K562 (cell line): ENCODE measurements around the gene KIF26A. TPM values are rescaled to one million over a fixed set of nuclear protein-coding genes. Genes with fewer than 3 reads are reported as not detected.

Source experiments
- ATAC-seq: fragments of 200-7000 bp; cut with Tn5 transposase; 3 replicates; pipeline ENCODE4 v1.9.1; 2020; ENCODE audit warnings: moderate library complexity
- BruUV-seq: library from RNA; stranded (reverse); fragments of 400-500 nt; replicated peaks from 2 replicates; lab custom pipeline; 2021; lab: Mats Ljungman, UMichigan
- CTCF ChIA-PET: fragments of 300-600 bp; formaldehyde crosslinking; extraction: SDS; loops from one replicate; lab custom pipeline; 2021; ENCODE audit warnings: low intra/inter-chr PET ratio; lab: Yijun Ruan, JAX
- POLR2A ChIA-PET: fragments of 300-600, 350-650 bp; sonication (Branson Sonifier 250); formaldehyde crosslinking; extraction: SDS; loops from one replicate; lab custom pipeline; 2021; ENCODE audit warnings: antibody characterized with exemption, inconsistent platforms; lab: Yijun Ruan, JAX
- DNase-seq, 4 experiments: peaks; one replicate each; pipeline versions ENCODE4 v3.0.0 to v3.0.0-alpha.2; 2011 to 2018; ENCODE audit warnings: low spot score in 3 of 4, mixed read lengths in 3 of 4; ENCODE audit errors: extremely low read depth in 1 of 4
- FAIRE-seq: peaks from 2 replicates; lab custom pipeline; 2011; peaks lifted over from hg19 to GRCh38; lab: Jason Lieb, UNC
- H2AFZ ChIP-seq: 2 replicates; pipeline ENCODE4 v1.6.0; 2011; ENCODE audit warnings: low read depth, low read length, control low read depth, inconsistent platforms
- H3K27ac ChIP-seq: fragments of 200-600 bp; 3 replicates; pipeline ENCODE4 v1.8.0; 2011; ENCODE audit warnings: low read depth, mild to moderate bottlenecking, control low read depth, inconsistent platforms, low read length, moderate library complexity, mixed read lengths; ENCODE audit errors: extremely low read depth
- H3K27me3 ChIP-seq, 2 experiments: fragments of 300-600 bp in 1 of 2; 2 replicates in 1 of 2; 3 replicates in 1 of 2; pipeline versions ENCODE4 v1.6.0 to v1.8.0; 2011; ENCODE audit warnings: inconsistent platforms in 2 of 2, low read length in 2 of 2, mild to moderate bottlenecking in 1 of 2, mixed read lengths in 1 of 2, moderate library complexity in 1 of 2; ENCODE audit not compliant: control insufficient read depth in 2 of 2, insufficient read depth in 2 of 2
- H3K36me3 ChIP-seq: fragments of 300-600 bp; 3 replicates; pipeline ENCODE4 v1.8.0; 2011; ENCODE audit warnings: mild to moderate bottlenecking, low read length, inconsistent platforms; ENCODE audit not compliant: control insufficient read depth, insufficient read depth
- H3K4me1 ChIP-seq, 2 experiments: fragments of 200-600 bp in 1 of 2; replicated peaks in 1 of 2; 2 replicates in 1 of 2; 3 replicates in 1 of 2; pipeline versions ENCODE4 v1.5.1 to v1.8.0; 2011; ENCODE audit warnings: inconsistent platforms in 2 of 2, low read length in 2 of 2, mild to moderate bottlenecking in 1 of 2, mixed read lengths in 1 of 2, moderate library complexity in 1 of 2; ENCODE audit not compliant: control insufficient read depth in 2 of 2, insufficient read depth in 2 of 2
- H3K4me2 ChIP-seq: 2 replicates; pipeline ENCODE4 v1.6.1; 2011; ENCODE audit warnings: low read length, control low read depth, inconsistent platforms, mixed read lengths; ENCODE audit not compliant: insufficient read depth
- H3K4me3 ChIP-seq: fragments of 200-600 bp; sonication (generic), shearing (Covaris generic); 2 replicates; pipeline ENCODE4 v1.5.1; 2016; ENCODE audit warnings: control low read depth, inconsistent platforms
- H3K79me2 ChIP-seq: fragments of 200-600 bp; 3 replicates; pipeline ENCODE4 v1.8.0; 2011; ENCODE audit warnings: low read length, inconsistent platforms; ENCODE audit not compliant: control insufficient read depth, insufficient read depth
- H3K9ac ChIP-seq, 2 experiments: 2 replicates each; pipeline versions ENCODE4 v1.6.0 to v1.6.1; 2011; ENCODE audit warnings: low read depth in 2 of 2, low read length in 2 of 2, control low read depth in 1 of 2, inconsistent platforms in 1 of 2, mild to moderate bottlenecking in 1 of 2, mixed read lengths in 1 of 2; ENCODE audit not compliant: insufficient read depth in 1 of 2
- H3K9me1 ChIP-seq: one replicate; pipeline ENCODE4 v1.6.0; 2011; ENCODE audit warnings: inconsistent platforms, mild to moderate bottlenecking, low read length, moderate library complexity; ENCODE audit not compliant: control insufficient read depth, insufficient read depth
- H3K9me3 ChIP-seq: replicated peaks from 2 replicates; pipeline ENCODE4 v1.5.1; 2011; ENCODE audit warnings: low read depth, low read length, inconsistent platforms; ENCODE audit not compliant: control insufficient read depth, insufficient read depth
- H4K20me1 ChIP-seq: replicated peaks from 2 replicates; pipeline ENCODE4 v1.6.1; 2011; ENCODE audit warnings: low read length, inconsistent platforms, mixed read lengths; ENCODE audit not compliant: control insufficient read depth, insufficient read depth
- CBFB ChIP-seq: sonication (generic); formaldehyde crosslinking; IDR thresholded peaks from 2 replicates; pipeline ENCODE4 v1.4.0; 2020; ENCODE audit warnings: mild to moderate bottlenecking, missing genetic modification reagents
- CTCFL ChIP-seq: IDR thresholded peaks from 2 replicates; pipeline ENCODE4 v1.6.1; 2011; ENCODE audit warnings: borderline replicate concordance, low read depth, mild to moderate bottlenecking, moderate library complexity, low read length; ENCODE audit not compliant: insufficient read depth, poor library complexity, severe bottlenecking
- WGBS: fragments of 100-300 bp; shearing (Covaris generic); methylation state at CpG from one replicate; pipeline ENCODE4 v1.1.6; 2016; ENCODE audit warnings: low coverage, mixed read lengths; ENCODE audit not compliant: insufficient coverage; ENCODE audit errors: missing lambda C conversion rate; 5-methylcytosine and 5-hydroxymethylcytosine counted together
- in situ Hi-C: fragments of 300-500 bp; cut with MboI; formaldehyde crosslinking; loops from 4 replicates; pipeline ENCODE4 v1.15.0; 2018; ENCODE audit warnings: inconsistent platforms, mixed read lengths
- intact Hi-C: fragments of 100-400 bp; cut with micrococcal nuclease; formaldehyde crosslinking; loops from 2 replicates; pipeline ENCODE4 v1.14.2; 2022
- polyA plus RNA-seq, 8 experiments: library from polyadenylated mRNA; depleted of rRNA in 4 of 8; stranded (reverse) in 5 of 8; unstranded in 3 of 8; fragments of >200 nt; fragmentation: Nextera tagmentation in 2 of 8; fragmentation: Illumina TruSeq in 1 of 8; extraction: Ambion mirVana in 2 of 8; extraction: Trizol in 1 of 8; gene quantifications; 2 replicates each; pipeline versions ENCODE4 v1.2.1 to v1.2.3, GENCODE V29; 2011 to 2014; ENCODE audit warnings: inconsistent platforms in 1 of 8, missing spikeins in 1 of 8
- total RNA-seq, 7 experiments: library from RNA; depleted of rRNA in 6 of 7; stranded (reverse); fragments of >200 nt in 6 of 7; fragmentation: Illumina TruSeq in 2 of 7; extraction: Trizol in 2 of 7; gene quantifications; 2 replicates each; pipeline versions ENCODE4 v1.2.1 to v1.2.3, GENCODE V29; 2011 to 2021; ENCODE audit warnings: low replicate concordance in 1 of 7
- TF ChIP-seq, protein P1 (sequence below), 3 experiments: IDR thresholded peaks in 2 of 3; conservative IDR thresholded peaks in 1 of 3; 2 replicates each; pipeline ENCODE4 v1.5.1; 2011 to 2012; ENCODE audit warnings: low read length in 3 of 3, mild to moderate bottlenecking in 3 of 3, control low read depth in 2 of 3, improper control_type of control experiment in 1 of 3, inconsistent platforms in 1 of 3, low read depth in 1 of 3, mixed read lengths in 1 of 3, moderate library complexity in 1 of 3; ENCODE audit not compliant: insufficient read depth in 2 of 3

The KIF26A gene
- total and polyA plus RNA-seq, 9 of the 15 experiments (the other 6 are each of a cell fraction or from before 2014, with no cell fraction given) = 0.04 TPM; not detected in 8

DNA sequence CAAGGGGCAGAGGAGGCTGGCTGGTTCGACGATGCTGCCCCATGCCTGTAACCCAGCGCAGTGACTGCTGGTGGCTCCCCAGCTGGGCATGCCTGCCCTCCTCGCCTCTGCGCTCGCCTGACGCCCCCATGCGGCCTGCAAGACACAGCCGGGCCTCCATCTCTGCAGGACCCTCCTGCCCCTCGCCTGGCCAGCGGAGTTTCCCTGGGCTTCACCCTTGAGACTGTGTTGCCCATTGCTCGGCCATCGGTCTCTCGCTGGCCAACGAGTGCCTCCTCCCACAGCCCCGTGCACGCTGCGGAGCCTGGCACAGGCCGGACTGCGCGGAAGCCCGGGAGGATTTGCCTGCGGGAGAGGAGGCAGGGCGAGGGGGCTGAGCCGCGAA is 35.3 kb upstream of the KIF26A start:
- DNase-seq (no peak), ATAC-seq (0 out of 3 replicates have a peak, but pooled peaks have one; percentile 42), FAIRE-seq (no peak)
- in situ Hi-C loops (no loop called here), intact Hi-C loops (no loop called here)
- Histone ChIP-seq H4K20me1 (no peaks in the 10 kb centered on the region), H3K27me3 (peaks cover 0 to 25% of the 10 kb centered on the region in 2 experiments; a peak in 1 of 5 replicates), H3K9me1 (no peaks in the 10 kb centered on the region), H3K27ac (no peak overlapping the region), H3K79me2 (no peaks in the 10 kb centered on the region), H2AFZ (no peak overlapping the region), H3K9me3 (no peaks in the 10 kb centered on the region), H3K9ac (no peak overlapping the region), H3K4me2 (no peak overlapping the region), H3K4me3 (no peak overlapping the region), H3K4me1 (peaks cover 0 to 18% of the 10 kb centered on the region in 2 experiments; a peak in 2 of 5 replicates), H3K36me3 (no peaks in the 10 kb centered on the region)
- TF ChIP-seq CTCFL (peak; percentile 5), CBFB (no peak)
- TF ChIP-seq, protein P1, sequence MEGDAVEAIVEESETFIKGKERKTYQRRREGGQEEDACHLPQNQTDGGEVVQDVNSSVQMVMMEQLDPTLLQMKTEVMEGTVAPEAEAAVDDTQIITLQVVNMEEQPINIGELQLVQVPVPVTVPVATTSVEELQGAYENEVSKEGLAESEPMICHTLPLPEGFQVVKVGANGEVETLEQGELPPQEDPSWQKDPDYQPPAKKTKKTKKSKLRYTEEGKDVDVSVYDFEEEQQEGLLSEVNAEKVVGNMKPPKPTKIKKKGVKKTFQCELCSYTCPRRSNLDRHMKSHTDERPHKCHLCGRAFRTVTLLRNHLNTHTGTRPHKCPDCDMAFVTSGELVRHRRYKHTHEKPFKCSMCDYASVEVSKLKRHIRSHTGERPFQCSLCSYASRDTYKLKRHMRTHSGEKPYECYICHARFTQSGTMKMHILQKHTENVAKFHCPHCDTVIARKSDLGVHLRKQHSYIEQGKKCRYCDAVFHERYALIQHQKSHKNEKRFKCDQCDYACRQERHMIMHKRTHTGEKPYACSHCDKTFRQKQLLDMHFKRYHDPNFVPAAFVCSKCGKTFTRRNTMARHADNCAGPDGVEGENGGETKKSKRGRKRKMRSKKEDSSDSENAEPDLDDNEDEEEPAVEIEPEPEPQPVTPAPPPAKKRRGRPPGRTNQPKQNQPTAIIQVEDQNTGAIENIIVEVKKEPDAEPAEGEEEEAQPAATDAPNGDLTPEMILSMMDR (IDR thresholded peaks at IDR 0.05 in 2 of 3, conservative IDR thresholded peaks at IDR 0.05 in 1 of 3; ENCODE audit: insufficient read depth in 2 of 3, low read depth in 1 of 3, low read length in 3 of 3) = peak in 2 of 3 experiments; percentile 1 to 8; a peak in 1 of 6 replicates
- POLR2A ChIA-PET = no interaction called here
- CTCF ChIA-PET = no interaction called here
- BruUV-seq = no TSS peak
- WGBS = 10% methylated on average over 19 of the region's 26 CpGs
